HepG2 (cell line): ENCODE data around the gene UBE2D3. TPM values are rescaled to one million over a fixed set of nuclear protein-coding genes. Genes with fewer than 3 reads are reported as not detected.

Source experiments
- CBFB ChIP-seq: sonication (generic); formaldehyde crosslinking; IDR thresholded peaks from 2 replicates; pipeline ENCODE4 v1.4.0; 2020; ENCODE audit warnings: missing genetic modification reagents
- FIP1L1 ChIP-seq: fragments of 200-400 bp; formaldehyde crosslinking; IDR thresholded peaks from 2 replicates; pipeline ENCODE4 v1.6.1; 2018; ENCODE audit warnings: low read depth, mild to moderate bottlenecking, low read length, moderate library complexity, borderline replicate concordance; ENCODE audit not compliant: insufficient read depth
- KMT2B ChIP-seq: IDR thresholded peaks from 2 replicates; pipeline ENCODE4 v1.6.1; 2016; ENCODE audit warnings: missing genetic modification reagents, missing compliant biosample characterization
- MAF1 ChIP-seq: sonication (generic); formaldehyde crosslinking; IDR thresholded peaks from 2 replicates; pipeline ENCODE4 v1.5.0; 2020; ENCODE audit warnings: missing genetic modification reagents, borderline replicate concordance
- MXD4 ChIP-seq: IDR thresholded peaks from 2 replicates; pipeline ENCODE4 v1.6.1; 2016; ENCODE audit warnings: mild to moderate bottlenecking, missing biosample characterization, missing genetic modification reagents
- PHF20 ChIP-seq: sonication (generic); formaldehyde crosslinking; IDR thresholded peaks from 2 replicates; pipeline ENCODE4 v1.5.0; 2020; ENCODE audit warnings: mild to moderate bottlenecking, missing genetic modification reagents
- REXO4 ChIP-seq: sonication (generic); formaldehyde crosslinking; IDR thresholded peaks from 2 replicates; pipeline ENCODE4 v1.8.0; 2022; ENCODE audit warnings: missing genetic modification reagents, mild to moderate bottlenecking, borderline replicate concordance
- SALL2 ChIP-seq: sonication (generic); formaldehyde crosslinking; IDR thresholded peaks from 2 replicates; pipeline ENCODE4 v1.8.1; 2023; ENCODE audit warnings: mild to moderate bottlenecking, missing genetic modification reagents, inconsistent platforms
- SMAD9 ChIP-seq: sonication (generic); formaldehyde crosslinking; IDR thresholded peaks from 2 replicates; pipeline ENCODE4 v1.5.1; 2020; ENCODE audit warnings: mild to moderate bottlenecking, missing genetic modification reagents
- SP1 ChIP-seq, 2 experiments: fragments of 450-650 bp in 1 of 2; sonication (generic) in 1 of 2; formaldehyde crosslinking in 1 of 2; IDR thresholded peaks; 2 replicates each; pipeline versions ENCODE4 v1.4.0 to v1.6.1; 2016 to 2020; ENCODE audit warnings: missing genetic modification reagents in 1 of 2
- WIZ ChIP-seq: sonication (generic); formaldehyde crosslinking; IDR thresholded peaks from 2 replicates; pipeline ENCODE4 v1.5.1; 2020; ENCODE audit warnings: mild to moderate bottlenecking, missing genetic modification reagents
- ZNF274 ChIP-seq: sonication (generic); formaldehyde crosslinking; IDR thresholded peaks from 2 replicates; pipeline ENCODE4 v1.5.1; 2020; ENCODE audit warnings: mild to moderate bottlenecking, missing genetic modification reagents
- ZNF292 ChIP-seq: sonication (generic); formaldehyde crosslinking; IDR thresholded peaks from 2 replicates; pipeline ENCODE4 v1.8.1; 2022; ENCODE audit warnings: mild to moderate bottlenecking, low read depth, missing genetic modification reagents, borderline replicate concordance
- ZNF570 ChIP-seq: sonication (generic); formaldehyde crosslinking; IDR thresholded peaks from 2 replicates; pipeline ENCODE4 v1.4.0; 2020; ENCODE audit warnings: mild to moderate bottlenecking, missing genetic modification reagents, borderline replicate concordance
- ZNF577 ChIP-seq: sonication (generic); formaldehyde crosslinking; IDR thresholded peaks from 2 replicates; pipeline ENCODE4 v1.4.0; 2020; ENCODE audit warnings: mild to moderate bottlenecking, low read depth, missing genetic modification reagents, borderline replicate concordance
- ZNF652 ChIP-seq: IDR thresholded peaks from 2 replicates; pipeline ENCODE4 v1.6.1; 2016; ENCODE audit warnings: low read depth, borderline replicate concordance
- ZNF83 ChIP-seq: sonication (generic); formaldehyde crosslinking; IDR thresholded peaks from 2 replicates; pipeline ENCODE4 v1.4.0; 2020; ENCODE audit warnings: missing genetic modification reagents, mild to moderate bottlenecking, borderline replicate concordance
- polyA plus RNA-seq, 8 experiments: library from polyadenylated mRNA; depleted of rRNA in 3 of 8; stranded (reverse) in 7 of 8; unstranded in 1 of 8; fragments of >200 nt; fragmentation: Illumina TruSeq in 4 of 8; extraction: Trizol in 4 of 8; gene quantifications; 2 replicates each; pipeline versions ENCODE4 v1.2.1 to v1.2.3, GENCODE V29; 2011 to 2016; ENCODE audit warnings: low read depth in 4 of 8, missing spikeins in 1 of 8, mixed read lengths in 1 of 8; ENCODE audit not compliant: insufficient read depth in 1 of 8
- total RNA-seq, 5 experiments: library from RNA; depleted of rRNA; stranded (reverse); fragments of >200 nt; fragmentation: Illumina TruSeq; extraction: Trizol; gene quantifications; 2 replicates each; pipeline ENCODE4 v1.2.3, GENCODE V29; 2016; ENCODE audit warnings: low read depth in 1 of 5
- TF ChIP-seq, protein P1 (sequence below): sonication (generic); formaldehyde crosslinking; IDR thresholded peaks from 2 replicates; pipeline ENCODE4 v1.8.0; 2022; ENCODE audit warnings: mild to moderate bottlenecking, missing genetic modification reagents, moderate library complexity
- TF ChIP-seq, protein P2 (sequence below): sonication (generic); formaldehyde crosslinking; IDR thresholded peaks from 2 replicates; pipeline ENCODE4 v1.5.0; 2020; ENCODE audit warnings: missing genetic modification reagents, mild to moderate bottlenecking, borderline replicate concordance
- TF ChIP-seq, protein P3 (sequence below): sonication (generic); formaldehyde crosslinking; conservative IDR thresholded peaks from 2 replicates; pipeline ENCODE4 v1.4.0; 2020; ENCODE audit warnings: missing genetic modification reagents
- TF ChIP-seq, protein P4 (sequence below): sonication (generic); formaldehyde crosslinking; IDR thresholded peaks from 2 replicates; pipeline ENCODE4 v1.9.0; 2021; ENCODE audit warnings: missing genetic modification reagents, borderline replicate concordance
- TF ChIP-seq, protein P5 (sequence below): sonication (generic); formaldehyde crosslinking; IDR thresholded peaks from 2 replicates; pipeline ENCODE4 v1.8.0; 2022; ENCODE audit warnings: mild to moderate bottlenecking, missing genetic modification reagents

Gene UBE2D3
- total and polyA plus RNA-seq, 2 of the 13 experiments (the other 11 are each of a cell fraction or from before 2014, with no cell fraction given): 224 to 293 TPM

DNA sequence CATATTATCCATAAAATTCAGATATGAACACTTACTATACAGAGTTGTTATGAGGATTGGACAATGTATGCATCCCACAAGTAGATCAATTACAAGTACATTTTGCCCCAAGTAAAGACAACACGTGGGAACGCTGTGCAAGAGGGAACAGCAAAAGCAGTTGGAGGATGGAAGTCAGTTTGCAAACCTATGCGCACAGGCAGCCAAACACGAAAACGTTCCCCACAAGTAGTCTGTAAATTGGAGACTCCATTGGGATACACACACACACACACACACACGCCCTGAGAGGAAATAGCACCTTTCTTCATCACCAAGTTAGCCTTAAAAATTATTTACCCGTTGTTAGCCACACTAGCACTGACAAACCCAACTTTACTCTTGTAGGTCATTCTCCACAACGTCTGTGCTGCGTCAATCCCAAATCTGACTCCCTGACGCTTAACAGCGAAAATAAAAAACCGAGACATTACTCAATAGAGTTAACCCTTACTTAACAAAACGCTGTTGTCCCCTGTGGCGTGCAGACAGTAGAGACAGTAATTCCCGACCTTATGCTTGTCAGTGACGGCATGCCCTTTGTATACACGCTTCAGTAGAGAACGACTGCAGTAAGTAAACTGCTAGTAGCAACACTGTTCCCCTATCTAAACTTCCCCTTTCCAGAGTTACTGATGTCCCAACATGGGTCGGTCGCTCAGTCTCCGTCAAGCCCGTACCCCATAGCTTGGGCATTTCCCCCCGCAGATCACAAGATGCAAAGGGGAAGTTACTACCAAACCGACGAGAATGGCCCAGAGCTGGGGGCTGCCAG is 67.3 kb downstream of the UBE2D3 start (continued):
- TF ChIP-seq ZNF652 (CRISPR knock-in tag) (peak; percentile 93), ZNF292 (CRISPR knock-in tag) (no peak), FIP1L1 (no peak), SMAD9 (no peak), ZNF83 (no peak), PHF20 (0 out of 2 replicates have a peak, but pooled peaks have one; percentile 0), MAF1 (CRISPR knock-in tag) (no peak), KMT2B (CRISPR knock-in tag) (no peak), ZNF274 (CRISPR knock-in tag) (no peak), ZNF570 (CRISPR knock-in tag) (no peak), WIZ (CRISPR knock-in tag) (no peak), SALL2 (CRISPR knock-in tag) (0 out of 2 replicates have a peak, but pooled peaks have one; percentile 14), MXD4 (CRISPR knock-in tag) (no peak), REXO4 (CRISPR knock-in tag) (no peak), SP1 (IDR thresholded peaks at IDR 0.05) (no peak), SP1 (CRISPR knock-in tag; IDR thresholded peaks at IDR 0.05) (no peak), CBFB (no peak), ZNF577 (CRISPR knock-in tag) (no peak)
- TF ChIP-seq, protein P1, sequence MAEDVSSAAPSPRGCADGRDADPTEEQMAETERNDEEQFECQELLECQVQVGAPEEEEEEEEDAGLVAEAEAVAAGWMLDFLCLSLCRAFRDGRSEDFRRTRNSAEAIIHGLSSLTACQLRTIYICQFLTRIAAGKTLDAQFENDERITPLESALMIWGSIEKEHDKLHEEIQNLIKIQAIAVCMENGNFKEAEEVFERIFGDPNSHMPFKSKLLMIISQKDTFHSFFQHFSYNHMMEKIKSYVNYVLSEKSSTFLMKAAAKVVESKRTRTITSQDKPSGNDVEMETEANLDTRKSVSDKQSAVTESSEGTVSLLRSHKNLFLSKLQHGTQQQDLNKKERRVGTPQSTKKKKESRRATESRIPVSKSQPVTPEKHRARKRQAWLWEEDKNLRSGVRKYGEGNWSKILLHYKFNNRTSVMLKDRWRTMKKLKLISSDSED (CRISPR knock-in tag): no peak
- TF ChIP-seq, protein P2, sequence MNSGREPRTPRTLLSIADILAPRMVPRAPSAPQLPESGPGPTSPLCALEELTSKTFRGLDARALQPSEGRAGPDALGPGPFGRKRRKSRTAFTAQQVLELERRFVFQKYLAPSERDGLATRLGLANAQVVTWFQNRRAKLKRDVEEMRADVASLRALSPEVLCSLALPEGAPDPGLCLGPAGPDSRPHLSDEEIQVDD: no peak
- TF ChIP-seq, protein P3, sequence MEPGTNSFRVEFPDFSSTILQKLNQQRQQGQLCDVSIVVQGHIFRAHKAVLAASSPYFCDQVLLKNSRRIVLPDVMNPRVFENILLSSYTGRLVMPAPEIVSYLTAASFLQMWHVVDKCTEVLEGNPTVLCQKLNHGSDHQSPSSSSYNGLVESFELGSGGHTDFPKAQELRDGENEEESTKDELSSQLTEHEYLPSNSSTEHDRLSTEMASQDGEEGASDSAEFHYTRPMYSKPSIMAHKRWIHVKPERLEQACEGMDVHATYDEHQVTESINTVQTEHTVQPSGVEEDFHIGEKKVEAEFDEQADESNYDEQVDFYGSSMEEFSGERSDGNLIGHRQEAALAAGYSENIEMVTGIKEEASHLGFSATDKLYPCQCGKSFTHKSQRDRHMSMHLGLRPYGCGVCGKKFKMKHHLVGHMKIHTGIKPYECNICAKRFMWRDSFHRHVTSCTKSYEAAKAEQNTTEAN (CRISPR knock-in tag): no peak
- TF ChIP-seq, protein P4, sequence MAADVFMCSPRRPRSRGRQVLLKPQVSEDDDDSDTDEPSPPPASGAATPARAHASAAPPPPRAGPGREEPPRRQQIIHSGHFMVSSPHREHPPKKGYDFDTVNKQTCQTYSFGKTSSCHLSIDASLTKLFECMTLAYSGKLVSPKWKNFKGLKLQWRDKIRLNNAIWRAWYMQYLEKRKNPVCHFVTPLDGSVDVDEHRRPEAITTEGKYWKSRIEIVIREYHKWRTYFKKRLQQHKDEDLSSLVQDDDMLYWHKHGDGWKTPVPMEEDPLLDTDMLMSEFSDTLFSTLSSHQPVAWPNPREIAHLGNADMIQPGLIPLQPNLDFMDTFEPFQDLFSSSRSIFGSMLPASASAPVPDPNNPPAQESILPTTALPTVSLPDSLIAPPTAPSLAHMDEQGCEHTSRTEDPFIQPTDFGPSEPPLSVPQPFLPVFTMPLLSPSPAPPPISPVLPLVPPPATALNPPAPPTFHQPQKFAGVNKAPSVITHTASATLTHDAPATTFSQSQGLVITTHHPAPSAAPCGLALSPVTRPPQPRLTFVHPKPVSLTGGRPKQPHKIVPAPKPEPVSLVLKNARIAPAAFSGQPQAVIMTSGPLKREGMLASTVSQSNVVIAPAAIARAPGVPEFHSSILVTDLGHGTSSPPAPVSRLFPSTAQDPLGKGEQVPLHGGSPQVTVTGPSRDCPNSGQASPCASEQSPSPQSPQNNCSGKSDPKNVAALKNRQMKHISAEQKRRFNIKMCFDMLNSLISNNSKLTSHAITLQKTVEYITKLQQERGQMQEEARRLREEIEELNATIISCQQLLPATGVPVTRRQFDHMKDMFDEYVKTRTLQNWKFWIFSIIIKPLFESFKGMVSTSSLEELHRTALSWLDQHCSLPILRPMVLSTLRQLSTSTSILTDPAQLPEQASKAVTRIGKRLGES (CRISPR knock-in tag): no peak
- TF ChIP-seq, protein P5, sequence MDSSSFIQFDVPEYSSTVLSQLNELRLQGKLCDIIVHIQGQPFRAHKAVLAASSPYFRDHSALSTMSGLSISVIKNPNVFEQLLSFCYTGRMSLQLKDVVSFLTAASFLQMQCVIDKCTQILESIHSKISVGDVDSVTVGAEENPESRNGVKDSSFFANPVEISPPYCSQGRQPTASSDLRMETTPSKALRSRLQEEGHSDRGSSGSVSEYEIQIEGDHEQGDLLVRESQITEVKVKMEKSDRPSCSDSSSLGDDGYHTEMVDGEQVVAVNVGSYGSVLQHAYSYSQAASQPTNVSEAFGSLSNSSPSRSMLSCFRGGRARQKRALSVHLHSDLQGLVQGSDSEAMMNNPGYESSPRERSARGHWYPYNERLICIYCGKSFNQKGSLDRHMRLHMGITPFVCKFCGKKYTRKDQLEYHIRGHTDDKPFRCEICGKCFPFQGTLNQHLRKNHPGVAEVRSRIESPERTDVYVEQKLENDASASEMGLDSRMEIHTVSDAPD (CRISPR knock-in tag): no peak
